Heart right ventricle (tissue), 16 donors: ENCODE results near the gene LGR4. TPM values are rescaled to one million over a fixed set of nuclear protein-coding genes. Genes with fewer than 3 reads are reported as not detected.

Experiments used
- ATAC-seq, 8 donors: fragments of 200-7000 bp; cut with Tn5 transposase; one replicate each; pipeline ENCODE4 v1.9.1; 2020; ENCODE audit warnings: mild to moderate bottlenecking in 8 of 8, moderate library complexity in 8 of 8, moderate number of reproducible peaks in 1 of 8
- DNase-seq, 2 donors: peaks; one replicate each; pipeline ENCODE4 v3.0.0-alpha.2; 2020
- H3K27ac ChIP-seq, 10 donors: fragments of 200-600 bp; sonication (generic) in 2 of 10; one replicate each; pipeline versions ENCODE4 v1.5.0 to v1.8.0; 2020 to 2022; ENCODE audit warnings: mild to moderate bottlenecking in 3 of 10
- H3K27me3 ChIP-seq, 7 donors: fragments of 200-600 bp; one replicate each; pipeline ENCODE4 v1.8.0; 2021 to 2022; ENCODE audit warnings: mild to moderate bottlenecking in 2 of 7
- H3K36me3 ChIP-seq, 9 donors: fragments of 200-600 bp; sonication (generic) in 1 of 9; one replicate each; pipeline versions ENCODE4 v1.5.0 to v1.8.0; 2020 to 2022; ENCODE audit warnings: mild to moderate bottlenecking in 2 of 9
- H3K4me1 ChIP-seq, 9 donors: fragments of 200-600 bp; sonication (generic) in 1 of 9; one replicate each; pipeline versions ENCODE4 v1.5.0 to v1.8.0; 2020 to 2022; ENCODE audit warnings: mild to moderate bottlenecking in 4 of 9
- H3K4me3 ChIP-seq, 10 donors: fragments of 200-600 bp; sonication (generic) in 2 of 10; one replicate each; pipeline versions ENCODE4 v1.5.0 to v1.8.0; 2020 to 2022; ENCODE audit warnings: mild to moderate bottlenecking in 7 of 10, moderate library complexity in 2 of 10
- H3K9me3 ChIP-seq, 11 donors: fragments of 200-600 bp in 10 of 11; sonication (generic) in 2 of 11; one replicate each; pipeline versions ENCODE4 v1.5.0 to v1.8.0; 2013 to 2022; ENCODE audit warnings: mild to moderate bottlenecking in 2 of 11, control low read depth in 1 of 11, moderate library complexity in 1 of 11
- WGBS, 2 donors: extraction: QIAGEN DNeasy Blood & Tissue Kit; methylation state at CpG; one replicate each; pipeline ENCODE4 v1.1.7; 2013; ENCODE audit warnings: inconsistent platforms in 1 of 2; 5-methylcytosine and 5-hydroxymethylcytosine counted together
- intact Hi-C, 10 donors: fragments of 100-400 bp; cut with DNase I; formaldehyde crosslinking; loops; one replicate each; pipeline versions ENCODE4 v1.11.1 to v1.14.2; 2022
- polyA plus RNA-seq, 2 donors: library from polyadenylated mRNA; stranded (reverse); fragments of 200-250 nt; gene quantifications; one replicate each; pipeline ENCODE4 v1.2.3, GENCODE V29; 2013
- total RNA-seq, 10 donors: library from RNA; stranded (reverse); fragmentation: NEBNext Ultra II Directional in 3 of 10; extraction: Animal tissue kit (Norgen Biotek cat#: 25700) in 3 of 10; gene quantifications; one replicate each; pipeline versions ENCODE4 v1.2.1 to v1.2.4, GENCODE V29; 2021 to 2023
- TF ChIP-seq, protein P1 (sequence below), 9 donors: fragments of 200-600 bp; sonication (generic) in 2 of 9; IDR thresholded peaks; one replicate each; pipeline versions ENCODE4 v1.5.0 to v1.8.0; 2021 to 2022; ENCODE audit warnings: antibody characterized with exemption in 9 of 9, mild to moderate bottlenecking in 5 of 9, moderate library complexity in 1 of 9
- donor health status: Arrhythmogenic right ventricular cardiomyopathy.
- donor health status: ischemic (EF 13 %, LVEDD 7.1; RV severe dilation, severe dysfunction).
- donor health status: healthy with polysubstance abuse.
- donor health status: DM: no; HTN: yes; CAD: no.
- donor health status: DM: no; HTN: no; CAD: no.
- donor health status: ischemic (EF 25% LVEDD 6.9; RV normal size, moderate dysfunction).
- donor health status: ischemic (EF 25% LVEDD 5.7; RV mildly dilated, moderate dysfunction).
- donor health status: healthy.
- donor health status: DM: yes; HTN: yes; CAD: no.
- donor health status: Ischemic cardiomyopathy.
- donor health status: ischemic (EF 35%, LVEDD 5.7; RV mildly dilated, moderate dysfunction).
- donor health status: nonischemic (EF 11% LVEDD 7.7; RV severe dilation, severe dysfunction).
- donor health status: DM: yes; HTN: yes; CAD: no.
- donor health status: PGD.
- donor health status: ischemic (EF 29% LVEDD 5.4; RV normal size, mild dysfunction).
- donor health status: nonischemic (EF 23%, LVEDD 6.1; RV moderate dilation, normal function).

LGR4 gene
- total and polyA plus RNA-seq, 12 donors: 6.0 to 41.0 (median 21.7) TPM

GRCh38 chr11:27410272-27410671 lies 62.3 kb downstream of the LGR4 start:
- H3K27ac ChIP-seq: no peak overlapping the region
- DNase-seq (no peak), ATAC-seq (no peak)
- H3K36me3 ChIP-seq: no peaks in the 10 kb centered on the region
- H3K4me3 ChIP-seq: no peak overlapping the region
- no peaks in the 10 kb centered on the region for H3K27me3 ChIP-seq
- H3K4me1 ChIP-seq: peaks cover 0 to 40% (median 10%) of the 10 kb centered on the region in 9 donors
- WGBS, 2 donors: 96 to 98% methylated on average over 1 of the region's 1 CpG
- TF ChIP-seq, protein P1, sequence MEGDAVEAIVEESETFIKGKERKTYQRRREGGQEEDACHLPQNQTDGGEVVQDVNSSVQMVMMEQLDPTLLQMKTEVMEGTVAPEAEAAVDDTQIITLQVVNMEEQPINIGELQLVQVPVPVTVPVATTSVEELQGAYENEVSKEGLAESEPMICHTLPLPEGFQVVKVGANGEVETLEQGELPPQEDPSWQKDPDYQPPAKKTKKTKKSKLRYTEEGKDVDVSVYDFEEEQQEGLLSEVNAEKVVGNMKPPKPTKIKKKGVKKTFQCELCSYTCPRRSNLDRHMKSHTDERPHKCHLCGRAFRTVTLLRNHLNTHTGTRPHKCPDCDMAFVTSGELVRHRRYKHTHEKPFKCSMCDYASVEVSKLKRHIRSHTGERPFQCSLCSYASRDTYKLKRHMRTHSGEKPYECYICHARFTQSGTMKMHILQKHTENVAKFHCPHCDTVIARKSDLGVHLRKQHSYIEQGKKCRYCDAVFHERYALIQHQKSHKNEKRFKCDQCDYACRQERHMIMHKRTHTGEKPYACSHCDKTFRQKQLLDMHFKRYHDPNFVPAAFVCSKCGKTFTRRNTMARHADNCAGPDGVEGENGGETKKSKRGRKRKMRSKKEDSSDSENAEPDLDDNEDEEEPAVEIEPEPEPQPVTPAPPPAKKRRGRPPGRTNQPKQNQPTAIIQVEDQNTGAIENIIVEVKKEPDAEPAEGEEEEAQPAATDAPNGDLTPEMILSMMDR (IDR thresholded peaks at IDR 0.05): no peak
- intact Hi-C loops: loop anchor here in 1 of 10 donors (1.0 kb wide), 1 partner anchor 46 kb away; no protein-coding TSS in a partner anchor
- no peaks in the 10 kb centered on the region for H3K9me3 ChIP-seq

GRCh38 chr11:27409742-27410141 lies 62.8 kb downstream of the LGR4 start:
- WGBS, 2 donors: 81 to 84% methylated on average over 2 of the region's 2 CpGs
- H3K27me3 ChIP-seq: no peaks in the 10 kb centered on the region
- ATAC-seq: peak in 3 of 8 donors; percentile 15 to 32 (median 17)
- no peak overlapping the region for H3K4me3 ChIP-seq
- peak overlapping the region in 2 of 10 donors; percentile 10 to 24 for H3K27ac ChIP-seq
- DNase-seq: no peak
- TF ChIP-seq, protein P1 (IDR thresholded peaks at IDR 0.05): no peak
- peaks cover 0 to 43% (median 13%) of the 10 kb centered on the region in 9 donors for H3K4me1 ChIP-seq
- intact Hi-C loops: loop anchor here in 1 of 10 donors (1.0 kb wide), 1 partner anchor 45 kb away; no protein-coding TSS in a partner anchor
- no peaks in the 10 kb centered on the region for H3K36me3 ChIP-seq
- H3K9me3 ChIP-seq: no peaks in the 10 kb centered on the region

GRCh38 chr11:27409049-27409448 lies 63.5 kb downstream of the LGR4 start:
- no peaks in the 10 kb centered on the region for H3K27me3 ChIP-seq
- no peak overlapping the region for H3K4me3 ChIP-seq
- TF ChIP-seq, protein P1 (IDR thresholded peaks at IDR 0.05): no peak
- H3K4me1 ChIP-seq: peaks cover 0 to 47% (median 13%) of the 10 kb centered on the region in 9 donors
- peak overlapping the region in 3 of 10 donors; percentile 10 to 24 (median 16) for H3K27ac ChIP-seq
- no peaks in the 10 kb centered on the region for H3K9me3 ChIP-seq
- ATAC-seq (peak in 3 of 8 donors; percentile 49 to 72 (median 69)), DNase-seq (no peak)
- no peaks in the 10 kb centered on the region for H3K36me3 ChIP-seq
- intact Hi-C loops: no loop called here

DNA sequence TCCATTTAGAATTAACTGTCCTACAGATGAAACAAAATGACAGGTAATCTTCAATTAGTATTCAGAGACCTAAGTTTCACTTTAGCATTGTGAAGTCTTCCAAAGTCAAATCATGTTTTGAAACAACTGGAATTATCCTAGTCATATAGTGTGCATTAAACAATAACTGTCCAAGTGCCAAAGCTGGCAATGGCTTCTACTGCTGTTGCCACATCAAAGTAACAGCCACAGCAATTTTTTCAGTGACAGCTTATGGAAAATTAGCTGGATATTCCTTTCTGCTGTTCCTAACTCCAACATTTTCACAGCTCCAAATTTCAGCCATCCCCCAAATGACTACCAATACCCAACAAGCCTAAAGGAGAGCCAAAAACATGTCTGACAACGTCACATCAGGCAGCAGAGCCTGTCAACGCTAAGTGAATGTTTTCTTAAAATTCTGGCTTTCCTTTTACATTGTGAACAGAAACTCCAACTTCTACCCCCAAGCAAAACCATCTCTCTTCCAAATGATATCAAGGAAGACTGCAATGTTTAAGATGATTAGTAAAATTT lies 64.3 kb downstream of the LGR4 start:
- no peak overlapping the region for H3K4me3 ChIP-seq
- H3K27ac ChIP-seq: peak overlapping the region in 4 of 10 donors; percentile 9 to 24 (median 13)
- H3K27me3 ChIP-seq: no peaks in the 10 kb centered on the region
- ATAC-seq: no peak
- no peaks in the 10 kb centered on the region for H3K9me3 ChIP-seq
- no peak for DNase-seq
- 72 to 78% methylated on average over 2 of the region's 2 CpGs for WGBS, 2 donors
- H3K36me3 ChIP-seq: no peaks in the 10 kb centered on the region
- peaks cover 0 to 47% (median 13%) of the 10 kb centered on the region in 9 donors for H3K4me1 ChIP-seq
- intact Hi-C loops: no loop called here
- TF ChIP-seq, protein P1 (IDR thresholded peaks at IDR 0.05): no peak
